GM19455 (cell line): ENCODE results near the gene CNOT1.
"Not testable (repeated sequence)": the region's sequence is repeated elsewhere in the genome, so short reads cannot be mapped to it uniquely, and the experiment has no call there.

Source experiments
- ATAC-seq: cut with Tn5 transposase; IDR thresholded peaks from one replicate; pipeline ENCODE4 v1.9.1; 2021; ENCODE audit not compliant: unreplicated experiment

The CNOT1 gene

DNA sequence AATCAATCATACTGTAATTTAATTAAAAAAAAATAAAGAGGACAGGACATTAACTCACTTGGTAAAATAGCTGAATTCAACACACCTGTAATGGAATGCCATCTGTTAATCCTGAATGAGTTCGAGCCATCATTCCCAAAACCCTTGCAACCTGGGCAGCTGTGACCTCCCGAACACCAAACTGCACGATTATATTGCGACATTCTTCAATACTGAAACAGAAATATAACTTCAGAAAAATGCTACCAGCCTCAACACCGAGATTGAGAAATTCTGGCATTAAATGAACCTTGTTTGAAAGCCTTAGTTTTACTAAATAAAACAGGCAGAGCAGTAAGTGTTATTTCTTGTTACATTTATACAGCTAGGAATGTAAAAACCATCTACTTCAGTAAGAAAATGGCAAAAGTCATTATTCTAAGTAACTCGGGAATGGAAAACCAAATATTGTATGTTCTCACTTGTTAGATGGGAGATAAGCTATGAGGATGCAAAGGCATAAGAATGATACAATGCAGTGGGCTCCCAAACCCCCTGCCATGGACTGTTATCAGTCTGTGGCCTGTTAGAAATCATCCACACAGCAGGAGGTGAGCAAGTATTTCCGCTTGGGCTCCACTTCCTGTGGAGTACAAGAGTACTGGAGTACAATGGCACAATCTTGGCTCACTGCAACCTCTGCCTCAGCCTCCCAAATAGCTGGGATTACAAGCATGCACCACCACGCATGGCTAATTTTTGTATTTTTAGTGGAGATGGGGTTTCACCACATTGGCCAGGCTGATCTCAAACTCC, 46.5 kb downstream of the CNOT1 start:
- no peak for ATAC-seq

DNA sequence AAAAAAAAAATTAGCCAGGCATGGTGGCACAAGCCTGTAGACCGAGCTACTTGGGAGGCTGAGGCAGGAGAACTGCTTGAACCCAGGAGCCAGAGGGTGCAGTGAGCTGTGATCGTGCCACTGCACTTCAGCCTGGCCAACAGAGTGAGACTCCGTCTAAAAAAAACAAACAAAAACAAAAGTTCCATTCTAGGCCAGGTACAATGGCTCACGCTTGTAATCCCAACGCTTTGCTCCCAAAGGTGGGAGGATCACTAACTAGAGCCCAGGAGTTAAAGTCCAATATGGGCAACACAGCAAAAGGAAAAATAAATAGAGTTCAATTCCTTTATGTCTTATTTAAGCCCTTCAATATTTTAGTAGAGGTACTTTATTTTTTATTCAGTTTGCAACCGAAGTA, 47.5 kb downstream of the CNOT1 start:
- ATAC-seq = no peak

DNA sequence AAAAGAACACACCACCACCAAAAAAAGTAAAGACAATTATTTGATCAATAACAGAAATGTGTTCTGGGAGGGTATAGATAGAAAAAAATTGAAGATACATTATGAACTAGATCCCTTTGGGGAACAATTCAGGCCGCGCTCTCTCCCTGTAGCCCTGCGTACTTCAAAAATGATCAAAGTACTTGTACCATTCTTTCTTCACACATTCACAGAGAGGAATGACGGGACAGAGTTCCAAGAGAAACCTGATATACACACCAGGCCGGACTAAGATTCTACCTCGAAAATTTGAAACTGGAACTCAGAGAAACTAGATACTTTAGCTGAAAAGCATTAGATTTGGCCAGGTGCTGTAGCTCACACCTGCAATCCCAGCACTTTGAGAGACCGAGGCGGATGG, 50.0 kb downstream of the CNOT1 start:
- ATAC-seq = no peak

DNA sequence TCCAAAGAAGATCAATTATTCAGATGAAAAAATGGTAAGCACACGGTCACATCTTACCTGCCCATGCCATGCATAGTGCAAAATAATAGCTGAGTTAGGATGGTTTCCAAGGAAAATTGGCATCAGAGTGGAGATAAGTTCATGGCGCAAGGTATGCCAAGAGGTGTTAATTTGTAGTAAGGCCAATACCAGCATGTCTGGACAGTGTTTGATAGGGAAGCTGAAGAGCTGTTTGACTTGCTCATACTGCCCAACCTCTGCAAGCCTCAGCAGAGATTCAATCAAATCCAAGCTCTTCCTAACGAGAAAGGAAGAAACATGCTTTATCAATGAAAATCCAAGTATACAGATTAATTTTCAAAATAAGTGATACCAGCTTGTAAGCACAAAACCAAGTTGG, 51.0 kb downstream of the CNOT1 start:
- ATAC-seq = no peak

DNA sequence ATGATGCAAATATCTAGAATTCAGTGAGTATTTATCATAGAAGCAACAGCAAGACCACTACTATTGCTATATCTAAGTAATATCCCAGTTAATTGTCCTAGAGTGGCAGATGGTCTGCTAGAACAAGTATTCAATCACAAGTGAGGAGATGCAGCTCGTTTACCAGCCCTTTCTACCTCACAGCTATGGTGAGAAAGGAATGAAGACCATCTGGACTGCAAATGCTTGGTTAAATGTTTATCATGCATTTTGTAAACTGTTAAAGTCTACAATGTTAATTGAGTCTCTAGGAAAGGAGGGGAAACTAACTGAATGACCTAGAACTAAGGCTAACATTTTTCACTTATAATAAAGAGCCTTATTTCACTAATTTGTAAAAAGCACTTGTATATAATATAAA, 52.5 kb downstream of the CNOT1 start:
- ATAC-seq = no peak

DNA sequence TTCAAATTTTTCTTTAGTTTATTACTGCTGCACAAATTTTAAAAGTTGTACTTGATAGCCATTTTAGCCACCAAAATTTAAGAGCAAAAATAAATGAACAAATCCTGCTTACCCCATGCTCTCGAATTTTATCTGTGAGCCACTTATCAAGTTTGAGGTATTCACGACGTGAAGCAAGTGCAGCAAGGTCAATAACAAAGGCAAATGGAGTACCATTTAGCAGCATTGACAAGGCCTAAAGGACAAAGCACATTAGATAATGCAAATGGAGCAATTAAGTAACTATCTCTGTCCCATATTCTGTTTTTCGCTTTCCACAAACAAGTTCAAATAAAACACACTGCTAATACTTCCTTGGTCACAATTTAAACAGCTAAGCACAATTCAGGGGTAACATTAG, 54.7 kb downstream of the CNOT1 start:
- no peak for ATAC-seq

DNA sequence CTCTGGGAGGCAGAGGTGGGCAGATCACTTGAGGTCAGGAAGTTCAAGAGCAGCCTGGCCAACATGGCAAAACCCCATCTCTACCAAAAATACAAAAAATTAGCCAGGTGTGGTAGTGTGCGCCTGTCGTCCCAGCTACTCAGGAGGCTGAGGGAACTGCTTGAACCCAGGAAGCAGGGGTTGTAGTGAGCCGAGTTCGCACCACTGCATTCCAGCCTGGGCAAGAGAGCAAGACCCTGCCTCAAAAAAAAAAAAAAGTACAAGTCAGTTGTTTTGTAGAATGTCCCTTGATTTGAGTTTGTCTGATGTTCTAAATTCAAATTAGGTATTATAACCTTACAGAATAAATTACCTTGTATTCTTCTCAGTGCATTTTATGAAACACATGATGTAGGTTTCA, 63.9 kb downstream of the CNOT1 start:
- not testable (repeated sequence) for ATAC-seq

DNA sequence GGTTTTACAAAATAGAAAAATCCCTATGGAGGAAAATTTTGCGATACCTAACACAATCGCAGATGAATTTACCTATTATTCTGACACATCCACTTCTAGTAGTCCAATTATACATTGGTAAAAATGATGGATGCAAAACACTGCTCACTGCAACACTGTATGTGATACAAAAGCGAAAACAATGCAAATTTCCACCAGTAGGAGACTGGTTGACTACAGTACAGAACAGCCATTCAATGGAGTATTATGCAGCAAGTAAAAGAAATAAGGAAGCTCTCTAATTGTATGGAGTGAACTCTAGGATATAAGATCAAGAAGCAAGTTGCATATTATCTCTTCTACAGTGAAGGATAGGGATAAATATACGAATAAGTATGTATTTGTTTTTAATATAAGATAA, 65.9 kb downstream of the CNOT1 start:
- no peak for ATAC-seq

DNA sequence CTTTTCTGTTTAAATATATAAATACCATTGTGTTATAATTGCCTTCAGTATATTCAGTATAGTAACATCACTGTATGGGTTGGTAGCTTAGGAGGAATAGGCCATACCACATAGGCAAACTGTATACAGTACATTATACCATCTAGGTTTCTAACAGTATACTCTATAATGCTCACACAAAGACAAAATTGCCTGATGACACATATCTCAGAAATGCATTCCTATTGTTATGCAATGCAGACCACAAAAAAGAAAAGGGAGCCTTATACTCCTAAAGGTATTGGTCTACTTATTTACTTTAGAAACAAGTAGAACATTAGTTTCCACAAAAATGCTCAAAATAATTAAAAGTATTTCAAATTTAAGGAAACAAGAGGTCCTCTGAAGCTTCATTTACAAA, 66.4 kb downstream of the CNOT1 start:
- ATAC-seq = no peak

DNA sequence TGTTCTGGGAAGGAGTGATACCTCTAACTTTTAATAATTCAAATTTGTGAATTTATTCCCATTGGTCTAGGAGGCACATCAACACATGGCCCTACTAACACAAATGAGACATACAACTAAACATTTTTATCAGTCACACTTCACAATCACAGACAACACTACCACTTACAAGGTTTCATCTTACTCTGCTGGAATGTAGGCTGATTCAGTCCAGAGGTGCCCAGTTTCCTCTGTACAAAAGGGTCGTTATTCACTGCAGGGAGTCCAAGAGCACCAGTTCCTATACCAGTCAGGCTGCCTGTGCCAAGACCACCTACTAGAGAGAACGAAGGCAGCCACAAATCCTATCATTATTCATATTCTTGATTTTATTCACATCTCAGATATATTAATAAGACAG, 72.9 kb downstream of the CNOT1 start:
- ATAC-seq = no peak

DNA sequence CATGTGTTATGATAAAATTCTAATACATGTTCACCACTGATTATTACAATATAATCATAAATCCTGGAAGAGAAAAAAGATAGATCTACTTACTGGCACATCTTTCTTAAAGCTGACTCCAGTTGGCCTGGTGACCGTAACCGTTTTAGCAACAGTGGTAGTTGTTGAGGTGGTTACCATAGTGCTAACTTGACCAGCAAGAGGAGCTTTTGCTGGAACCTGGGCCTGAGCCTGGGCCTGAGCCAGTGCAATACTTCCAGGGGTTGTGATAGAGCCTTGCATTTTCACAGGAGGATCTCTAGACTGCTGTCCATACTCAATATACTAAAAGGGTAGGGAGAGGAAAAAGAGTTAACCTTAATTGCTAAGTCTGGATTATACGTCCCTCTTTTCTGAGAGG, 78.1 kb downstream of the CNOT1 start:
- no peak for ATAC-seq

DNA sequence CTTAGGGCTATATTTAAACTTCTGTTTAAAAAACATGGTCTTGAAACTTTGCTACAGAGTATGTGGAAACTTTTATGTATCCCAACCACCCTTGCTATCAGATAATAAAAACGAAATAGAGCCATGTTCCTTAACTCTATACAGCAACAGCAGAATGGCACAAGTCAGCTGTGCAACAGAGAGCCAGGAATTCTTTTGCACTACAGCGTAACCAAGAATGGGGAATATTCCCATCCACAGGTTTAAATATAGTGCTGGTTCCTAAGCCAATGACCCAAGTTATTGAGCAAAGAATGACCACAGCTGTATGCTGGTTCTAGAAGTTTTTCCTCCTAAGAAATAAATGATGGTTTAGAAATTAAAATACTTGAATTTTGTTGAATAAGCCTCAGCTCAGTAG, 81.2 kb downstream of the CNOT1 start:
- ATAC-seq = no peak

DNA sequence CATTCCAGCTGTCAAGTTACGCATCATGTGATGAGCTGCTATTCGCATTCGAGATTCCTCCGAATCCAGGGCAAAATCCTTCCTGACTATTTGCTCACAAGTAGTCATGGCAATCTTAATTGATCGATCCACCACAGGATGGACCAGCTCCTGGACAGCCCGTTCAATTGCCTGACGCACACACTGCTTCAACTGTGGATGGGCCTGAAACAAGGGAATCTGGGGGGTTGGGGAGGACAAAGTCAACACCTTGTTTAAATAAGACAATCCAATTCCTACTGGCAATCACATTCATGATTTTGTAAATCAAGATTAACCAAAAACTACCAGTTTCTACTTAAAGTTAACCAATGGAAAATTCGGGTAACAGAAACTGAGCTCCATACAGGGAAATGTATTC, 85.9 kb downstream of the CNOT1 start:
- ATAC-seq = no peak

DNA sequence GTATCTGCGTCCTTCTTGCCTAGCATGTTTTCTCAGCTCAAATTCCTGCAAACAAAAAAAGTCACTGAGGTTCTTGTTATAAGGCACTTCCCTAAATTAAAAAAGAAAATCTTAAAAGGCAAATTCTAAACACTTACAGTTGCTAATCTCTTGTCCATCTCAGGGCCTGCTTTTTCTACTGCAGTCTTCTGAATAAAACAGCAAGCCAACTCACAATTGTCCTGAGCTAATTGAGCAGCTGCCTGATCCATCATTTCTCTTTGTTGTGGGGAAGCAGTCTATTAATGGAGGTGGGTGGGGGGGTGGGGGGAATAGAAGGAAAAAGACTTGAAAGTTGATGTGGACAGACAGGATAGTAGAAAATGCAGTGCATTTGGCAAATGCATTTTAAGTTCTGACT, 87.3 kb downstream of the CNOT1 start:
- no peak for ATAC-seq

DNA sequence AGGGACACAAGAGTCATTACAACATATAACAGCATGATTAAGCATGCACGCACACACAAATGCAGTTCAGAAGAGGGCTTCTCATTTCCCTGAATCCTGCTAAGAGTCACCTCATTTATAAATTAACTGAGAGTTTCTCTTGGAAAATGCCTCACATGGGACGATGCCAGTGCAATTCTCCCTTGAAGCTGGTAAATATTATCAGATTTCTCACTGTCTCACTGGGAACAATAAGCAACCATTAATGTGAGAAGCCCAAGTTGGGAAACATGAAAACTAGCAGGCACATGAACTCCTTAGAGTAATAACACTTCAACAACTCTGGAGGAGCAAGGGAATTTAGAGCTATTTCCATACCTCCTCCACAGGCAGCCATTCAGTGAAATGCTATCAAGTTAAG, 87.9 kb downstream of the CNOT1 start:
- no peak for ATAC-seq

DNA sequence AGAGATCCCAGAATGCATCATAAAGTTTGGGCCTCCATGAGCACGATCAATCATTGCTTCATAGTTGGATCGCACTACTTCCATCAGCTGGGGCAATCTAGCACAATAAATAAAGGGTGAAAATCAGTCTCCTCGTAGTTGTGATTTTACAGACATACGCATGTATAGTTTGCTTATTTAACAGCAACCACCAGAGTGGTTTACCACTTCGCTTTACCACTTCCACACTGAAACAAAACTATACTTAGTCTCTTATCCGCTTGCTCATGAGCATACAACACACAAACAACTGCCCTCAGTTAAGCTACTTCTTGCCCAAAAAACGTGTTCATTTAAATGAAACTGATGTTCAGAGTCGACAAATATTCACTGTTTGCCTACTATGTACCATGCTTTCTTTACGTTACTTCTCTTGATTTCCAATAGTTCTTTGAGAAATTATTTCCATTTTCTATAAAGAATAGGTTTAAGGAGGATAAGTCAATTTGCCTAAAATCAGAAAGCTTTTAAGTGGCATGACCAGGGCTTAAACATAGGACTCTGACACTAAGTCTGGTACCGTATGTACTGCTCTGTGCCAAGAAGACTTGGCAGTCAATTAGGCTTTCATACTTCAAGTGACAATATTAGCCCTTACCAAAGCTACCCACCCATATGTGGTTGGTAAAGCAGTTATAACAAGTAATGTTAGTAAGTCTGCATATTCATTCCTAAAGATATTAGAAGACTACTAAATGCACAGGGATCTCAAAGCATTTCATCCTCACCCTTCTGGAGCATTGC, 92.3 kb downstream of the CNOT1 start:
- no peak for ATAC-seq

DNA sequence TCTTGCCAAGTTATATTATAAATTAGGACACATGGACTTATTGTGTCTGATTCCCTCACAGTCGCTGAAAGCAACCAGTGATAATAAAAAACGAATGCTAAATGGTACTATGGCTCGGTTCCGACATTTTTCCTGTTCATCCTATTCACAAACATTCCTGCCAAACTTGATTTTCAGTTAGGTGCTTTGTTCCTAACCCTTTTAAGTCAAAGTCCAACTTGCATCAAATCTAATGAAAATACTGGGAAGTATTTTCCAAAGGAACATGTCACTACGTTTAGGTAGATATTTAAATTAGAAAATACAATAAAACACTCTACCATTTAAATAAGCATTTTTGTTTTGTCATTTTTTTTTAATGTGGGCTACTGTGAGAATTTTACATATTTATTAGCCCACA, 93.3 kb downstream of the CNOT1 start:
- no peak for ATAC-seq

DNA sequence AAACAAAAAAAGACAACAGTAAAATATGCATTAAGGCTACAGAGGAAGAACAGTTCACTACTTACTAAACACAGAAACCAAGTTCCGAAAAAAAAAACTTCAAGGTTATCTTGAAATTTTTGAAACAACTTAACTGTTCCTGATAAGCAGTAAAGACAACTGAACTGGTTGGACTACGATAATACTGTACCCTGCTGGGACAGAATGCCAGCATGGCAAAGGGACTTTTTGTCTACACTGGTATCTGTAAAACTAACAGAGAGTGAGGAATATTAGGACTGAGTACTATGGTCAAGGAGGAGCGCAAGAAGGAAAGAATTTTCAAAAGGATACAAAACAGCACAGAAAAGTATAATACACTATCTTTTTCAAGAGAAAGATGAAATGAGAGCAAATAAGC, 94.5 kb downstream of the CNOT1 start:
- no peak for ATAC-seq

DNA sequence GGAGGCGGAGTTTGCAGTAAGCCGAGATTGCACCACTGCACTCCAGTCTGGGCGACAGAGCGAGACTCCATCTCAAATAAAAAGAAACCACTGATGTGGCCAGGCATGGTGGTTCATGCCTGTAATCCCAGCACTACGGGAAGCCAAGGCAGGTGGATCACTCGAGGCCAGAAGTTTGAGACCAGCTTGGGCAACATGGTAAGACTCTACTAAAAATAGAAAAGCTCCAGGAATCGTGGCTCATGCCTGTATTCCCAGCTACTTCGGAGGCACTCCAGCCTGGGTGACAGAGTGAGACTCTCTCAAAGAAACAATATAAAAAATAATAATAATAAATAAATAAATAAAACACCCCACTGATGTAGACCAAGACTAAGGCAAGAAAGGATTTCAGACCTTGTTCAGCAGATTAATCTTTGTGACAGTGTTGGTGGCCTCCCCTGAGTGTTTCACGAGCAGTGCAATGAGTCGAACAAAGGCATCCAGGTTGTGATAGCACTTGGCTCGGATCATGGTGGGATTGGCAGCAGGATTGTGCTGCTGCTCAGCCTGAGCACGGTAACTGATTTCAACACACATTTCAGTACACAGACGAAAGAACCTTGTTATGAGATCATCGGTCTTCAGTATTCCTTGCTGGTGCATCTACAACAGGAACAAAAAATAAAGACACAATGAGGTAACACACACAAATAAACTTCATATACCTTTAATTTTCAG, 95.7 kb downstream of the CNOT1 start:
- ATAC-seq = no peak

DNA sequence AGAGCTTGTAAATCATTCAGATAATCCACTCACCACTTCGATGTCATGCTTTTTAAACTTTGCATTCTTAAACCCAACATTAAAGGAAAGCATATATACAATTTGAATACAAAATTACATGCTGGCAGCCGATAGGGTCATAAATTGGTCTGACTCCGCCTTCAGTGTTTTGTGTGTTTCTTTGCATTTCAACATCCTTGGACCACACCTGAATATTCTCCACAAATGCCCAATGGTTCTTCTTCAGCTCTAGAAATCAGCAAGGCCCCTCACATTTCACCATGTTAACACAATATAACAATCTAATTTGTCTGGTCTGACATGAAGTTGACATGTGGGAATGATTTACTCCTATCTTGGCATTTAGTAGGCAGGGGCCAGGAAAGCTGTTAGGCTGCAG, 97.2 kb downstream of the CNOT1 start:
- ATAC-seq = no peak

DNA sequence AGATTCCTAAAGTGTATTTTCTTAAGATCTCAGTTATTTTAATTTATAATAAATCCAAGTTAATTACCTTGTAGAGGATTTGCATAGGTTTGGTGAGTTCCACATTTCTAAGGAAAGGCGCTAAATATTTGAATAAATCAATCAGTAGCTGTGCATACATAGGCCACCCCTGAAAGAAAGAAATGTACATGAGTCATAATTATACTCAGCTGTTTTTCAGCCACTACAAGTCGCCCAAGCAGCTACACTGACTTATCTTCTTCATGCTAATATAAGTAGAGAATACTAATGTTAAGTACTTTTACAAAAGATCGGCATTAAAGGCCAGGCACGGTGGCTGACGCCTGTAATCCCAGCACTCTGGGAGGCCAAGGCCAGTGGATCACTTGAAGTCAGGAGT, 99.4 kb downstream of the CNOT1 start:
- no peak for ATAC-seq

DNA sequence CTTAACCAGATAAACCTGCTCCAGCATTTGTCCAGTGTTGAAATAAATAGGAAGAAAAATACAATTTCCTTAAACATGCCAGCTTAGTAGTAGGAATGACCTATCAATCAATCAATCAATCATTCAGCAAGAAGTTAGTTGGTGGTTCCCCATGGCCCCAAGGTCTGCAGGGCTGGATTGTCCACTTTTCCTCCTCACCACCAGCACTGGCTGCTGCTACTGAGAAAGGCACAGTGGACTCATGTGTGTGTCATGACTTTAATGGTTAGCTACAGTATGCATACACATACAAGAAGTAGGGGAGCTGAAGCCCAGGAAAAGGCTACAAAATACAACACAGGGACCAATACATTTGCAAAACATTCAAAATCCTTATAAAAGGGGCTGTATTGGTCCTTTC, 109.9 kb downstream of the CNOT1 start:
- ATAC-seq = no peak
